Right hindlimb (tissue), 1 donor: ENCODE results near the gene LRCH1.
A peak's percentile ranks its signal among the peaks of the same experiment; 100 is the strongest.
"Not testable (repeated sequence)": the region's sequence is repeated elsewhere in the genome, so short reads cannot be mapped to it uniquely, and the experiment has no call there.

ENCODE experiments used
- DNase-seq: peaks from one replicate; pipeline ENCODE4 v3.0.0-alpha.2; 2018

The LRCH1 gene

GRCh38 chr13:46717856-46718255 lies 164.9 kb downstream of the LRCH1 start:
- no peak for DNase-seq

GRCh38 chr13:46720189-46720588 lies 167.2 kb downstream of the LRCH1 start:
- DNase-seq, result no peak

GRCh38 chr13:46721054-46721453 lies 168.1 kb downstream of the LRCH1 start:
- DNase-seq, result peak; percentile 46

GRCh38 chr13:46726347-46726746 lies 173.4 kb downstream of the LRCH1 start:
- no peak for DNase-seq

GRCh38 chr13:46728777-46729176 lies 175.8 kb downstream of the LRCH1 start:
- DNase-seq, result no peak

GRCh38 chr13:46731535-46731934 lies 178.6 kb downstream of the LRCH1 start:
- no peak for DNase-seq

- DNase-seq, result no peak
Measured at GRCh38 chr13:46735425-46735824, 182.5 kb downstream of the LRCH1 start.

- DNase-seq, result no peak
Measured at GRCh38 chr13:46736541-46737310, 183.8 kb downstream of the LRCH1 start.

GRCh38 chr13:46738055-46738454 lies 185.1 kb downstream of the LRCH1 start:
- no peak for DNase-seq

GRCh38 chr13:46738766-46739165 lies 185.8 kb downstream of the LRCH1 start:
- DNase-seq, result no peak

GRCh38 chr13:46739447-46740098 lies 186.6 kb downstream of the LRCH1 start:
- DNase-seq, result no peak

GRCh38 chr13:46743191-46743590 lies 190.2 kb downstream of the LRCH1 start:
- no peak for DNase-seq

GRCh38 chr13:46745062-46745461 lies 192.1 kb downstream of the LRCH1 start:
- DNase-seq, result no peak

- no peak for DNase-seq
Measured at GRCh38 chr13:46745706-46746105, 192.7 kb downstream of the LRCH1 start.

GRCh38 chr13:46747031-46747820 lies 194.3 kb downstream of the LRCH1 start:
- no peak for DNase-seq

- DNase-seq, result no peak
Measured at GRCh38 chr13:46748300-46748699, 195.3 kb downstream of the LRCH1 start.

- DNase-seq, result no peak
Measured at GRCh38 chr13:46749951-46750350, 197.0 kb downstream of the LRCH1 start.

GRCh38 chr13:46751811-46752635 lies 199.1 kb downstream of the LRCH1 start:
- no peak for DNase-seq

- no peak for DNase-seq
Measured at GRCh38 chr13:46753137-46753536, 200.2 kb downstream of the LRCH1 start.

GRCh38 chr13:46753917-46754316 lies 200.9 kb downstream of the LRCH1 start:
- no peak for DNase-seq

- no peak for DNase-seq
Measured at GRCh38 chr13:46754812-46755211, 201.8 kb downstream of the LRCH1 start.

GRCh38 chr13:46755508-46755907 lies 202.5 kb downstream of the LRCH1 start:
- not testable (repeated sequence) for DNase-seq

- DNase-seq, result no peak
Measured at GRCh38 chr13:46756977-46757376, 204.0 kb downstream of the LRCH1 start.
